ENCODE results near the gene PLPPR3. TPM values are rescaled to one million over a fixed set of nuclear protein-coding genes. Genes with fewer than 3 reads are reported as not detected.

The PLPPR3 gene
- total RNA-seq, 1 donor from 2014 or later = not detected

GRCh38 chr19:788983-789700 lies 32.6 kb downstream of the PLPPR3 start:
- DNase-seq (no peak), ATAC-seq (ENCODE audit: poor library complexity) (peak; percentile 50)

GRCh38 chr19:788686-788982 lies 33.1 kb downstream of the PLPPR3 start:
- DNase-seq (no peak), ATAC-seq (ENCODE audit: poor library complexity) (peak; percentile 18)
- intact Hi-C loops (cut with DNase I) = no loop called here

More at GRCh38 chr19:788983-789700, 32.6 kb downstream of the PLPPR3 start:
- intact Hi-C loops (cut with DNase I) = no loop called here

- intact Hi-C loops (cut with DNase I) = no loop called here
- DNase-seq (no peak), ATAC-seq (ENCODE audit: poor library complexity) (no peak)
Measured at GRCh38 chr19:787536-787935, 34.2 kb downstream of the PLPPR3 start.

- DNase-seq = no peak
- intact Hi-C loops (cut with DNase I) = no loop called here
- ATAC-seq (ENCODE audit: poor library complexity) = no peak
Measured at GRCh38 chr19:784541-784940, 37.2 kb downstream of the PLPPR3 start.

GRCh38 chr19:782878-783668 lies 38.7 kb downstream of the PLPPR3 start:
- intact Hi-C loops (cut with DNase I) = no loop called here
- ATAC-seq (ENCODE audit: poor library complexity) (peak; percentile 28), DNase-seq (no peak)

GRCh38 chr19:782185-782877 lies 39.4 kb downstream of the PLPPR3 start:
- ATAC-seq (ENCODE audit: poor library complexity) = peak; percentile 56
- intact Hi-C loops (cut with DNase I) = no loop called here
- no peak for DNase-seq

- no peak for DNase-seq
- ATAC-seq (ENCODE audit: poor library complexity) = no peak
- intact Hi-C loops (cut with DNase I) = no loop called here
Measured at GRCh38 chr19:781800-782184, 40.0 kb downstream of the PLPPR3 start.

- DNase-seq (no peak), ATAC-seq (ENCODE audit: poor library complexity) (no peak)
- intact Hi-C loops (cut with DNase I) = no loop called here
Measured at GRCh38 chr19:780935-781334, 40.8 kb downstream of the PLPPR3 start.

GRCh38 chr19:778910-779653 lies 42.7 kb downstream of the PLPPR3 start:
- DNase-seq = peak; percentile 61
- intact Hi-C loops (cut with DNase I) = loop anchor here (10.0 kb wide), 1 partner anchor 86 kb away; no protein-coding TSS in a partner anchor

GRCh38 chr19:776549-776948 lies 45.2 kb downstream of the PLPPR3 start:
- no peak for DNase-seq
- no peak for ATAC-seq (ENCODE audit: poor library complexity)
- intact Hi-C loops (cut with DNase I) = loop anchor here (10.0 kb wide), 1 partner anchor 88 kb away; no protein-coding TSS in a partner anchor

More at GRCh38 chr19:778910-779653, 42.7 kb downstream of the PLPPR3 start:
- ATAC-seq (ENCODE audit: poor library complexity) = peak; percentile 45

GRCh38 chr19:772730-773436 lies 48.9 kb downstream of the PLPPR3 start:
- DNase-seq (no peak), ATAC-seq (ENCODE audit: poor library complexity) (no peak)
- intact Hi-C loops (cut with DNase I) = loop anchor here (10.0 kb wide), 1 partner anchor 92 kb away; no protein-coding TSS in a partner anchor

- no peak for ATAC-seq (ENCODE audit: poor library complexity)
- DNase-seq = no peak
- intact Hi-C loops (cut with DNase I) = loop anchor here (10.0 kb wide), 1 partner anchor 93 kb away; no protein-coding TSS in a partner anchor
Measured at GRCh38 chr19:772063-772462, 49.7 kb downstream of the PLPPR3 start.

GRCh38 chr19:771332-771785 lies 50.4 kb downstream of the PLPPR3 start:
- DNase-seq (no peak), ATAC-seq (ENCODE audit: poor library complexity) (peak; percentile 37)
- intact Hi-C loops (cut with DNase I) = loop anchor here (10.0 kb wide), 1 partner anchor 93 kb away; no protein-coding TSS in a partner anchor

GRCh38 chr19:769616-770015 lies 52.1 kb downstream of the PLPPR3 start:
- ATAC-seq (ENCODE audit: poor library complexity) (no peak), DNase-seq (no peak)
- intact Hi-C loops (cut with DNase I) = loop anchor here (2.0 to 10.0 kb wide), 3 partner anchors 95 to 215 kb away; partner anchors contain the start of gene WDR18

GRCh38 chr19:768424-768823 lies 53.3 kb downstream of the PLPPR3 start:
- ATAC-seq (ENCODE audit: poor library complexity) (no peak), DNase-seq (no peak)
- intact Hi-C loops (cut with DNase I) = loop anchor here (2.0 to 10.0 kb wide), 2 partner anchors 150 to 216 kb away; partner anchors contain the start of gene WDR18

GRCh38 chr19:765179-765738 lies 56.5 kb downstream of the PLPPR3 start:
- no peak for ATAC-seq (ENCODE audit: poor library complexity)
- intact Hi-C loops (cut with DNase I) = loop anchor here (10.0 kb wide), 1 partner anchor 220 kb away; the partner anchor contains the start of gene WDR18

GRCh38 chr19:764301-764700 lies 57.5 kb downstream of the PLPPR3 start:
- intact Hi-C loops (cut with DNase I) = loop anchor here (10.0 kb wide), 1 partner anchor 220 kb away; the partner anchor contains the start of gene WDR18
- ATAC-seq (ENCODE audit: poor library complexity) (no peak), DNase-seq (no peak)

More at GRCh38 chr19:765179-765738, 56.5 kb downstream of the PLPPR3 start:
- DNase-seq = no peak

Measured in Right ventricle myocardium superior (tissue), 1 donor.